Activated naive CD8-positive, alpha-beta T cell treated with anti-CD3 and anti-CD28 coated beads, Interleukin-2, amount 50 U/mL, for 24 hours (primary cell): ENCODE measurements around the gene GCSAM.

Experiments used
- ATAC-seq: fragments of 150-1000 bp; cut with Tn5 transposase; one replicate; pipeline ENCODE4 v1.10.0; 2021
- DNase-seq: peaks from one replicate; pipeline ENCODE4 v3.0.0; 2021
- H3K27ac Mint-ChIP-seq: one replicate; pipeline ENCODE4 v1.8.0; 2021; ENCODE audit warnings: mild to moderate bottlenecking, mixed read lengths
- H3K27me3 Mint-ChIP-seq: one replicate; pipeline ENCODE4 v1.8.0; 2021; ENCODE audit warnings: mixed read lengths
- H3K36me3 Mint-ChIP-seq: one replicate; pipeline ENCODE4 v1.8.0; 2021; ENCODE audit warnings: low read depth, mixed read lengths
- H3K4me1 Mint-ChIP-seq: one replicate; pipeline ENCODE4 v1.8.0; 2021; ENCODE audit warnings: mixed read lengths
- H3K4me3 Mint-ChIP-seq: one replicate; pipeline ENCODE4 v1.8.0; 2021; ENCODE audit warnings: mild to moderate bottlenecking, moderate library complexity, mixed read lengths
- H3K9me3 Mint-ChIP-seq: one replicate; pipeline ENCODE4 v1.8.0; 2021; ENCODE audit warnings: mixed read lengths

GCSAM gene

DNA sequence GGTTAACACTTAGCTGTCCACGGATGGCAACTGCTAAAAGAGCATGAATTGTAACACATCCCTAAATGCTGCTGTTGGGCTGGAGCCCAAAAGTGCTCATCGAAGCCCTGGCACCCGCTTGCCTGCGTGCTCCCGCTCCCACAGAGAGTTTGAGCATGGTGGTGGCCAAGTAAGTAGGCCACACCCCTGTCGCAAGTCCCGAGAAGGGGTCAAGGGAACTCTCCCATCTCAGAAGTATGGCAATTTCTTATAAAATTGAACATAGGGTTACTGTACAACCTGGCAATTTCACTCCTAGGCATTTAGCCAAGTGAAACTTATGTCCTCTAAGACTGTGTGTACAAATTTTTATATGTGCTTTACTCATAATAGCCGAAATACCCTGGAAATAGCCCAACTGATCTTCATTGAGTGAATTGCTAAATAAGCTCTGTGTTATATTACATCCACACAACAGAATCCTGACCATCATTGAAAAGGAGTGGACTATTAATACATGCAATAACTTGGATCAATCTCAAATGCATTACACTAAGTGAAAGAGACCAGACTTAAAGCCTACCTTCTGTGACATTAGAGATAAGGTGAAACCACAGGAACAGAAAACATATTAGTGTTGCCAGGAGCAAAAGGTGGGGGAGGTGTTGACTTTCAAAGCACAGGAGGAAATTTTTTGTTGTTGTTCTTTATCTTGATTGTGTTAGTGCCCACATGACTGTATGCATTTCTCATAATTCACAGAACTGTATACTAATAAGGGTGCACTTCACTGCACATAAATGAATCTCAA is 1.5 kb upstream of the GCSAM start:
- Mint-ChIP-seq H3K4me1 (peaks cover 75% of the 10 kb centered on the region), H3K4me3 (no peak overlapping the region), H3K36me3 (no peaks in the 10 kb centered on the region), H3K27me3 (no peaks in the 10 kb centered on the region), H3K9me3 (no peaks in the 10 kb centered on the region), H3K27ac (peak overlapping the region; percentile 49)
- ATAC-seq (peak; percentile 21), DNase-seq (no peak)

DNA sequence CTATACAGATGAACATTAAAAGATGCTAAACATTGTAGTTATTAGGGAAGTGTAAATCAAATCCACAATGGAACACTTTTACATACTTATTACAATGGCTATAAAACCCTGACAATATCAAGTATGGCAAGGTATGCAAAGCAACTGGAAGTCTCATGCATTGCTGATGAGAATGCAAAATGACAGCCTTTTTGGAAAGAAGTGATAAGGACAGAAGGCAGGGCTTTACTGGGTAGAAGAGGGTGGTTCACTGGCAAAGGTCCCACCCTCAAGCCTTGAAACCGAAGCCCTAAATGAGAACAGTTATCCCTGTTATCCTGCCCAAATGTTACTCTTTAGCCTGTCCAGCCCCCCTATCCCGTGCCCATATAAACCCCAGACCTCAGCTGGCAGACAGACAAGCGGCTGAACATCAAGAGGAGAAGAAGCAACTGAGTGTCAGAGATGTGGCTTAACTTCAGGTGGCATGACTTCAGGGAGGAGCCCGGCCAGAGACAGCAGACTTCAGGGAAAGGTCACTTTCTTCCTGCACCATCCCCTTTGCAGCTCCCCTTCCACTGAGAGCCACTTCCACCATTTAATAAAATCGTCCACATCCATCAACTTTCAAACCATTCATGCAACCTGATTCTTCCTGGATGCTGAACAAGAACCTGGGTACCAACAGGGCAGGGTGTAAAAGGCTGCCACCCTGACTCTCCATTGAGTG is 732 bp upstream of the GCSAM start:
- peak overlapping the region; percentile 85 for H3K27ac Mint-ChIP-seq
- no peak for DNase-seq
- H3K4me1 Mint-ChIP-seq = peaks cover 83% of the 10 kb centered on the region
- peak overlapping the region; percentile 80 for H3K4me3 Mint-ChIP-seq
- H3K27me3 Mint-ChIP-seq = no peaks in the 10 kb centered on the region
- ATAC-seq = no peak
- H3K36me3 Mint-ChIP-seq = no peaks in the 10 kb centered on the region
- H3K9me3 Mint-ChIP-seq = no peaks in the 10 kb centered on the region

DNA sequence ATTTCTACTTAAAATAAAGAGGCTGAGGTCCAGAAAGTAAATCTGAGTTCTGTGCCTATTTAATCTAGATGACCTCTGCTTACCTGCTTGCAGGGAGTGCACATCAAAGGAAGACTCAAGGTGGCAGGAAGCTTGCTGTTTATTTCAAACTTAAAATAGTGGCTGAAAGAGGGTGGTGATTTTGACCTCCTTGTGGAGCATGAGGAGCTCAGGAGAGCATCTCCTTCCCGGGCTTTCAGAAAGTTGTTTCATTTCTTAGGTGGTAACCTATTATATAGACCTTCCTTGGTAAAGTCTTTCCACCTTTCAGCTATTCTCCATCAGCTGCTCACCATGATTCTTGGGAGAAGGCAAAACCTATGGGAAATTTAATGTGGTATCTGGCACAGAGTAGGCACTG is 494 bp downstream of the GCSAM start:
- H3K36me3 Mint-ChIP-seq = no peaks in the 10 kb centered on the region
- DNase-seq (no peak), ATAC-seq (no peak)
- no peaks in the 10 kb centered on the region for H3K27me3 Mint-ChIP-seq
- H3K9me3 Mint-ChIP-seq = no peaks in the 10 kb centered on the region
- peak overlapping the region; percentile 80 for H3K4me3 Mint-ChIP-seq
- H3K27ac Mint-ChIP-seq = peak overlapping the region; percentile 85
- H3K4me1 Mint-ChIP-seq = peaks cover 89% of the 10 kb centered on the region

DNA sequence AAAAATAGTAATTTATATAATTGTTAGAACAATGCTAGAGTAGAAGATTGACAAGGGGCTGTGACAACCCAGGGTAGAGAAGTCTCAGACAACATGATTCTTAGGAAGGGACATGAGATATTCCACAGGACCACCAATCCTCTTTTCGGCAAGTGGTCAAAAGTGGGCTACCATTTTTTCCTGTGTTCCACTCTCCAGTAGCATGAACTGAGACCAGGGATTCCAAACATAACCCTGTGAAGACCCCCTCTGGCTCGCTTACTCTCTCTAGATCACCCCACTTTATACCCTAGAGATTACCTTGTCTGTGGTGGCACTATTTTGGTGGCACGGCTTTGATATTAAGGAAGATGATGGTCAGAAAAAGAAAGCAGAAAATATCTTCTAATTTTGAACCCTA is 960 bp downstream of the GCSAM start:
- Mint-ChIP-seq H3K27ac (peak overlapping the region; percentile 59), H3K4me1 (peaks cover 89% of the 10 kb centered on the region), H3K9me3 (no peaks in the 10 kb centered on the region), H3K36me3 (no peaks in the 10 kb centered on the region), H3K27me3 (no peaks in the 10 kb centered on the region), H3K4me3 (peak overlapping the region; percentile 80)
- ATAC-seq (no peak), DNase-seq (no peak)

DNA sequence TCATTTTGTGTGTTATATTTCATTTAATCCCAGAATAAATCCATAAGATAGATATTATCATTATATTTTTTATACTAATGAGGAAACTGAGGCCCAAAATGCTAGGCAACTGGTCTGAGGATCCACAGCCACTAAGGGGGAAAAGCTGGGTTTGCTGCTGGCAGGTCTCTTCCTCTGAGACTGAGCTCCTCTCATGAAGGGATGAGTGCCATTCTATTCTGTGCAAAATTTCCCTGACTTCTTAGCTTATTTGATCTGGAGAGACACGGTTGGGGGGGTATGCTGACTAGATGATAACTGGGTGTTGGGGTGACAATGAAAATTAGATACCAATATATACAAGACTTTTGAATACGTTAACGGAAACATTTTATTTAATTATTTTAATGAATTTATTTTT is 1.9 kb downstream of the GCSAM start:
- Mint-ChIP-seq H3K27ac (peak overlapping the region; percentile 2), H3K36me3 (no peaks in the 10 kb centered on the region), H3K4me3 (peak overlapping the region; percentile 25), H3K9me3 (no peaks in the 10 kb centered on the region), H3K4me1 (peaks cover 92% of the 10 kb centered on the region), H3K27me3 (no peaks in the 10 kb centered on the region)
- ATAC-seq = no peak
- no peak for DNase-seq

DNA sequence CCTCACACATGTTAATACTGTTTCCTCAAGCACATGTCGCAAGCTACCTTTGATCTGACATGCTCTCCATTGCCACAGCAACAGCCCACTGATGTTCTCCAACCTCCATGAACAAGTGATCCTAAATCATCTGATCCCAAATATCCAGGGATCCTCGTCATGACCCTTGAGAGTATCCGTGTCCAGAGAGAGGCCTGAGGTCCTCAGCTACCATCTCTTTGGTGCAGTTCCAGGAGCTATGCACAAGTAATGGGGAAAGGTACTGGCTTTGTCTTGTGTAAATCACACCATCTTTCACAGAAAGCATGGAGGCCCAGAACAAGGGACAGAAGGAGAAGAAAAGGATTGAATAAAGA is 2.4 kb downstream of the GCSAM start:
- DNase-seq = no peak
- H3K9me3 Mint-ChIP-seq = no peaks in the 10 kb centered on the region
- H3K4me3 Mint-ChIP-seq = no peak overlapping the region
- H3K27ac Mint-ChIP-seq = peak overlapping the region; percentile 24
- H3K27me3 Mint-ChIP-seq = no peaks in the 10 kb centered on the region
- no peaks in the 10 kb centered on the region for H3K36me3 Mint-ChIP-seq
- ATAC-seq = no peak
- H3K4me1 Mint-ChIP-seq = peaks cover 88% of the 10 kb centered on the region

DNA sequence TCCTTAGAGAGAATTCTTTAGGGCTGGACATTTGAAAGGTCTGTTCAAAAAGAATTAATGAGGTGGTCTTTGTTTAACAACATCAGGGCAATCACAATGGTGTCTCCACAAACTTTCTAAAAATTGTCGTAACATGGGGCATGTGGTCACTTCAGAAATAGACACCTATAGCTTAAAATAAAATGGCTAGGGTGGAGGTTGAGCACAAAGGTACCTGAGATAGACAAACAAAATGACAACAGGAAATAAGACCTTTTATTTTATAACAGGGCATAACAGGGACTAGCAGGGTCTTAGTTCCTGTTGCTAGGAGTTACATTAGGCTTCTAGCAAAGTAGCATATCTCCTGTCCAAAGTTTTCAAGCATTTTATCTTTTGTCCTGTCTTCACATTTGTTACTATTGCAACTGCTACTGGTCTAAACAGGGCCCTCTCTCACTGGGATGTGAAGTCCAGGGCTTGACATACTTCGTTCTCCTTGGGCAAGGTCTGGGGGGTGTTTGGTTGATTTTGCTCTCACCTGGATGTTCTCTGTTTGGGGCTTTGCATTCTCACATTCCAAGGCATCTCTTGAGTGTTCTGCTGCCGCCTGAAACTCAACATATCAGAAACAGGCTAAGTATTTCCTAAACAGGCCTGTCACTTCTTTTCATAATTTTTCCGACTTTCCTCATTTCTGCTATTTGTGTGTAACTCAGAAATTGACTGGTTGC is 3.0 kb downstream of the GCSAM start:
- H3K27ac Mint-ChIP-seq = peak overlapping the region; percentile 78

DNA sequence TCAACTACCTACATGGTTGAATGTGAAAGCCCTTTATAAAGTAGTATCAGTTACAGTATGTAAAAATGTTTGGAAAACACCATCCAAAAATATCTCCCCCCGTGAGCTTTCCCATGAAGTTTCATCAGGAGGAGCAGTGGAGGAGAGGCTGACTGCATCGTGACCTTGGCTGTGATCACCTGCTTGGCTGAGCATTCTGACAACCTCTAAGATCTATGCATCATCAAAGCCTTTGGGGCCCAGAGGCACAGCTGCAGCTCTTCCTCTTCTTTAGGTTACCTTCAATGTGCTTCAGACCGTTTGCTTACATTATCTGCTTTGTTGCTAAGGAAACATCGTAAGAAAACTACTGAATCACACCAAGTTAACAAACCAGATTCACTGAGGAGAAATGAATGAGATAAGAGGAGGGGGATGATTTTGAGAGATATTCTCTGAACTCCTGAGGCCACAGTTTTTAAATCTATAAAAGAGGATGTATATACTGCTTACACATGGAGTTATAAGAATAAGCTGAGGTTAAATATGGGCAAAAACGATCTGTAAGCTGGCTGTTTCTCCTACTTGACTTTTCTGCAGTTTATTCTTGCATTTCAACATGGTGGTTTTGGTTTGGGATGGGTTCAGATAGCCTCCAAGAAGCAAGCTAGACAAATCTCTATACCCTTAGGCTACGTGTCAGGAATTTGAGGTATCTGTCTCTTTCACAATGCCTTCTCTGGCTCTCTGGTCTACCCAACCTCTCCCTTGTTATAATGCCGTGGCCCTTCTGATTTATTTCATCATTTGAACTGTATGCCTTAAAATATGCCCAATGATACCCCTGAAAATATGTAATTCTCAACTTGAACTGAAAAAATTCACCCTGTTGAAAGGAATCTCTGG is 4.0 kb downstream of the GCSAM start:
- peak overlapping the region; percentile 30 for H3K4me3 Mint-ChIP-seq
- DNase-seq = peak; percentile 35
- peaks cover 4% of the 10 kb centered on the region for H3K36me3 Mint-ChIP-seq

More for the DNA sequence above, 3.0 kb downstream of the GCSAM start:
- DNase-seq (no peak), ATAC-seq (no peak)
- Mint-ChIP-seq H3K4me1 (peaks cover 87% of the 10 kb centered on the region), H3K27me3 (no peaks in the 10 kb centered on the region), H3K9me3 (no peaks in the 10 kb centered on the region), H3K4me3 (no peak overlapping the region), H3K36me3 (peaks cover under 1% of the 10 kb centered on the region)

DNA sequence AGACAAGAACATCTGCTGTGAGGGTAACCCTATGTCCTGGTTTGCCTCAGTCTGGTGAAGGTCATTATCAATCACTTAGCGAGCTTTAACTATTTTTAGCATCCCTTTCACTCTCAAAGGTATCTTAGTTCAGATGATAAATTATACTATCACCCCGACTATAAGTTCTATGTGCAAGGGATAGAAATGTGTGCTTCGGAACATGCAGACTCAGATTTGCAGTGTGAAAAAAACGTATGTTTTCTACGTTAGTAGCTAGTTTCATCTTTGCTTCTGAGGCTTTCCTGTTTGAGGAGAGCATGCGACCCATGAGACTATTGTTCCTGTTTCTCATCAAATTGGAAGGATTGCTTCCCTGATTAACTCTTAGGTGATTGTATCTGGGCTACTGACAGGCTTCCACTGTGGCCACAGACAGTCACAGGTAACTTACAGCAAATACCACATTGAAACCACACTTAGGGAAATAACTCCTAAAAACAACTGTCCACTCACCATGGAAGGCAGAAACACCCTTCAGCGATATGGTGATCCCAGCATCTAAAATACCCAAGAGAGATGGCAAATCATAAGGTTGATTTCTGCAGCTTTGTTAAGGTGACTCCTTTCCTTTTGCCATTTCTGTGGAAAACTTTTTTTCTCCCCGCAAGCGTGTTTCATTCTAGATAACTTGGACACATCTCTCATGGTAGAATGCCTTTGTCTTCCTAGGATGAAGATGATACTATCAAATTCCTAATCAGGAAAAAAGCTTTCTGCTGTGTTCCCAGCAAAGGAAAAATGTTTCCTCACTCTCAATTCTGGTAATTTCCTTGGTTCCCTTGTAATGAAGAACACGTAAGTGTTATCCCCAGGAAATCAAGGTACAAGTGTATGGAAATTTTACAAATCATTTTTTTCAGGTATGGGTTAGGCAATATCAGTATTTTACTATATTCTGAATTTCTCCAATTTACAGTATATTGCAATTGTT is 5.2 kb downstream of the GCSAM start:
- Mint-ChIP-seq H3K4me3 (peak overlapping the region; percentile 61), H3K4me1 (peaks cover 66% of the 10 kb centered on the region), H3K27ac (peak overlapping the region; percentile 75), H3K36me3 (peaks cover 7% of the 10 kb centered on the region), H3K27me3 (no peaks in the 10 kb centered on the region), H3K9me3 (no peaks in the 10 kb centered on the region)
- ATAC-seq = no peak
- no peak for DNase-seq

More for the DNA sequence above, 4.0 kb downstream of the GCSAM start:
- no peaks in the 10 kb centered on the region for H3K9me3 Mint-ChIP-seq
- peak overlapping the region; percentile 78 for H3K27ac Mint-ChIP-seq
- ATAC-seq = peak; percentile 74
- H3K4me1 Mint-ChIP-seq = peaks cover 79% of the 10 kb centered on the region
- no peaks in the 10 kb centered on the region for H3K27me3 Mint-ChIP-seq

DNA sequence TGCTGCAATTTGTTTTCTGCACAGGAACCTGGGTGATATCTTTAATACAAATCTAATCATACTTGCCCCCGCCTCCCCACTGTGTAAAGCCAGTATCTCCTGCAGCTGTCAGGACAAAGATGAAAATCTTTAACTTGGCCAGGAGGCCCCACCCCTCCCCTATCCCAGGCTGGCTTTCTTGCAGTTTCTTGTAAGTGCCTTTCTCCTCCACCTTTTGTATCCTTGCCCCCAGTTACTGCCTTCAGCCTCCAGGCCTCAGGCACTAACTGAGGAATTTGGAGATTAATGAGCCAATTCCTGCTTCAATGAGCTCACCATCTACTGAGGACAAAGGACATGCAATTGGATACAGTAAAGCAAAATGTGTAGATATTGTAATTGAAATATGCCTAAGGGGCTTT is 6.5 kb downstream of the GCSAM start:
- Mint-ChIP-seq H3K9me3 (no peaks in the 10 kb centered on the region), H3K4me1 (peaks cover 60% of the 10 kb centered on the region), H3K36me3 (peaks cover 7% of the 10 kb centered on the region), H3K27me3 (no peaks in the 10 kb centered on the region), H3K4me3 (peak overlapping the region; percentile 61), H3K27ac (peak overlapping the region; percentile 75)
- no peak for ATAC-seq
- DNase-seq = no peak

DNA sequence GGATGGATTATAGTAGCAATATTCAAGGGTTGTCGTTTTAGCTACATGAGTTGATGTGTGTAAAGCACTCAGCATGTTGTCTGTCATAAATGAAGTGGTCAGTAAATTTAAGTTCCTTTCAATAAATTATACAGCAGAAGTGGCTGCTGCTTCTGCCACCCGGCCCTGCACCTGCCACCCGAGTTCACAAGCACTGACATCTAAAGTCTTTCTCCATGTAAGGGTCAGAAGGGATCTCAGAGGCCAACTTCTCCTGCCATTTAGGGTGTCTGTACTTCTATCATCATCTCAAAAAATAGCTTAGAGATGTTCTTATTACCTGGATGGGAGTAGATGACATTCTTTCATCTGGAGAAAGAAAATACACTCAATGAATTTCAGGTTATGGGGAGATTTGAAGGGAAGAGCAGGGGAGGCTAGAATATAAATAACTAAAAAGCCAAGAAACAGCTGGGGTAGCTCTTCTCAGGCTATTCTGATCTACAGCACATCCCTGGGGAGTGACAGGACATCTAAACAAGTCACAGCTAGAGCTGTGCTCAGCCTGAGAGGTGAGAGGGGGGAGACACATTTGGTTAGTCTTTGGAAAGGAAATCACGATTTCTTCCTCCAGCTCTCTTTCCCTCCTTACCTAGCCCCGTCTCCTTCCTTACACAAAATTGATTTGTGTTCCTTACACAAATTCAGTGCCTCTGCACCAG is 8.0 kb downstream of the GCSAM start:
- H3K27me3 Mint-ChIP-seq = no peaks in the 10 kb centered on the region
- peaks cover 62% of the 10 kb centered on the region for H3K4me1 Mint-ChIP-seq
- ATAC-seq (no peak), DNase-seq (no peak)
- H3K4me3 Mint-ChIP-seq = no peak overlapping the region
- H3K27ac Mint-ChIP-seq = no peak overlapping the region
- peaks cover 7% of the 10 kb centered on the region for H3K36me3 Mint-ChIP-seq
- no peaks in the 10 kb centered on the region for H3K9me3 Mint-ChIP-seq

DNA sequence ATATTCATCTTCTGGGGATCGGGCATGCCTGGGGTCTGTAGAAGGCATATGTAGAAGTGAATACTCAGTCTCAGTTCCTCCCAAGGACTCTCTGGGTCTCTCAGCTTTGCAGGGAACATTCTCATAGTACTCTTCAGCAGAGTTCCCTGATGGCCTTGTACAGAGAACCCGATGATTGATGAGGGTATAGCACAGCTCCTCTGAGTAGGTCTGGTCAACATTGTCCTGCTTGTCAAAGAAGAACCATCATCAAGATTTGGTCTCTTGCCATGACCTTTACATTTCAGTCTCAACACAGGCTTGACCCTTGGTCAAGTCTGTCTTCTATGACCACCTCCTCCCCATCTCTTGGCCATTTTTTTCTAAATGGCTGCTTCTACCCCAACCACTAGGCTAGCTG is 9.5 kb downstream of the GCSAM start:
- DNase-seq (no peak), ATAC-seq (no peak)
- H3K36me3 Mint-ChIP-seq = peaks cover 7% of the 10 kb centered on the region
- H3K4me3 Mint-ChIP-seq = no peak overlapping the region
- peaks cover 61% of the 10 kb centered on the region for H3K4me1 Mint-ChIP-seq
- H3K27me3 Mint-ChIP-seq = no peaks in the 10 kb centered on the region
- H3K9me3 Mint-ChIP-seq = no peaks in the 10 kb centered on the region
- H3K27ac Mint-ChIP-seq = no peak overlapping the region

DNA sequence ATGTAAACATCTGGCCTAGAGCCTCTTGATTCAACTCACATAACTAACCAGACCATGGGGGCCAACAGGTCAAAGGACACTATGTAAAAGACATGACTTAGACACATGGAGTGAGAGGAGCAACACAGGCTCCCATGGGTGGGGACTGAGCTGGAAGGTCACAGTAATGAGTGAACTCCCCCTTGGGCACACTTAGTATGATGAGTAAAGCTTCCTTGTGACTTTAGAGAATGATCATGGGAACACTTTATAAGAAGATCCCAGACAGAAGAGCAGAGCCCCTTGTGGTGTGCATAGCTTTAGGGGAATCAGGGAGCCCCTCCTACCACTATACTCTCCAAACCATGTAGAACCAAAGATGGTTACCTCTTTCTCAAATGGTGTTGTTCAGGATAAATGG is 10.2 kb downstream of the GCSAM start:
- Mint-ChIP-seq H3K27me3 (no peaks in the 10 kb centered on the region), H3K4me3 (no peak overlapping the region), H3K9me3 (no peaks in the 10 kb centered on the region), H3K27ac (no peak overlapping the region), H3K4me1 (peaks cover 61% of the 10 kb centered on the region), H3K36me3 (peaks cover 7% of the 10 kb centered on the region)
- DNase-seq (no peak), ATAC-seq (no peak)
